Upper lobe of right lung (tissue), 1 donor: ENCODE measurements around the gene LXN. TPM values are rescaled to one million over a fixed set of nuclear protein-coding genes. Genes with fewer than 3 reads are reported as not detected.

Source experiments
- ATAC-seq: fragments of 200-7000 bp; cut with Tn5 transposase; one replicate; pipeline ENCODE4 v1.9.1; 2020; ENCODE audit warnings: mild to moderate bottlenecking, moderate library complexity
- DNase-seq: peaks from one replicate; pipeline ENCODE4 v3.0.0-alpha.2; 2020
- H3K27ac ChIP-seq: fragments of 200-600 bp; one replicate; pipeline ENCODE4 v1.8.0; 2022
- H3K27me3 ChIP-seq: fragments of 200-600 bp; one replicate; pipeline ENCODE4 v1.8.0; 2022; ENCODE audit warnings: mild to moderate bottlenecking
- H3K36me3 ChIP-seq: fragments of 200-600 bp; one replicate; pipeline ENCODE4 v1.8.0; 2022
- H3K4me1 ChIP-seq: fragments of 200-600 bp; one replicate; pipeline ENCODE4 v1.8.0; 2022
- H3K4me3 ChIP-seq: fragments of 200-600 bp; one replicate; pipeline ENCODE4 v1.8.0; 2022; ENCODE audit warnings: mild to moderate bottlenecking
- H3K9me3 ChIP-seq: fragments of 200-600 bp; one replicate; pipeline ENCODE4 v1.8.0; 2022
- CTCF ChIP-seq: fragments of 200-600 bp; IDR thresholded peaks from one replicate; pipeline ENCODE4 v1.8.0; 2022; ENCODE audit warnings: antibody characterized with exemption
- intact Hi-C: fragments of 100-400 bp; cut with DNase I; formaldehyde crosslinking; loops from one replicate; pipeline ENCODE4 v1.11.0; 2022
- total RNA-seq: library from RNA; stranded (reverse); fragmentation: NEBNext Ultra II Directional; extraction: Animal tissue kit (Norgen Biotek cat#: 25700); gene quantifications from one replicate; pipeline ENCODE4 v1.2.1, GENCODE V29; 2021
- donor health status: DM: no; HTN: yes; CAD: no; lungs with severe emphysema.

LXN gene
- total RNA-seq, 1 donor from 2014 or later = 20.9 TPM

DNA sequence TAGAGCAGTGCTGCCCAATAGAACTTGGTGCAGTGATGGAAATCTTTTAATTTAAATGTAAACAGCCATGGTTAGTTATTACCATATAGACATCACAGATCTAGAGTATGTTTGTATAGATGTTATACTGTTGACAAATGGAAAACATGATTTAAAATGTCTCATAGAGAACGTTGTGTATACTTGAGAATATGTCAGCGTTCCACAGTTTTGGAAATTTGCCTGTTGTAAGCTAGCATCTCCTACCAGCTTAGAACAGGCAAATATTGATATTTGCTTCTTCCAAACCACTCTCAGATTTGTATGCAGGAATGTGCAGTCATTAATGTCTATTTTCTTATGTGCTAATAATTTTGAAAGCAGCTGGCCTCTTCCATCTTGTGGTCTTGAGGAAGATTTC is 8.4 kb upstream of the LXN start:
- no peak overlapping the region for H3K27ac ChIP-seq
- intact Hi-C loops = no loop called here
- no peak for DNase-seq
- no peak for TF ChIP-seq CTCF
- H3K4me3 ChIP-seq = no peak overlapping the region
- H3K4me1 ChIP-seq = no peaks in the 10 kb centered on the region
- ATAC-seq = no peak
- no peaks in the 10 kb centered on the region for H3K9me3 ChIP-seq
- peaks cover 45% of the 10 kb centered on the region for H3K36me3 ChIP-seq
- no peaks in the 10 kb centered on the region for H3K27me3 ChIP-seq

GRCh38 chr3:158679547-158680000 is 7.1 kb upstream of the LXN start:
- no peak for TF ChIP-seq CTCF
- intact Hi-C loops = no loop called here
- ATAC-seq (no peak), DNase-seq (no peak)
- Histone ChIP-seq H3K4me3 (no peak overlapping the region), H3K4me1 (no peaks in the 10 kb centered on the region), H3K9me3 (no peaks in the 10 kb centered on the region), H3K27ac (no peak overlapping the region), H3K27me3 (no peaks in the 10 kb centered on the region), H3K36me3 (peaks cover 33% of the 10 kb centered on the region)

- DNase-seq (no peak), ATAC-seq (no peak)
- intact Hi-C loops = no loop called here
- no peak overlapping the region for H3K4me3 ChIP-seq
- no peaks in the 10 kb centered on the region for H3K27me3 ChIP-seq
- H3K4me1 ChIP-seq = no peaks in the 10 kb centered on the region
- peaks cover 28% of the 10 kb centered on the region for H3K36me3 ChIP-seq
- no peak for TF ChIP-seq CTCF
- no peaks in the 10 kb centered on the region for H3K9me3 ChIP-seq
- H3K27ac ChIP-seq = no peak overlapping the region
These were observed 6.2 kb upstream of the LXN start for GRCh38 chr3:158678687-158679086.

DNA sequence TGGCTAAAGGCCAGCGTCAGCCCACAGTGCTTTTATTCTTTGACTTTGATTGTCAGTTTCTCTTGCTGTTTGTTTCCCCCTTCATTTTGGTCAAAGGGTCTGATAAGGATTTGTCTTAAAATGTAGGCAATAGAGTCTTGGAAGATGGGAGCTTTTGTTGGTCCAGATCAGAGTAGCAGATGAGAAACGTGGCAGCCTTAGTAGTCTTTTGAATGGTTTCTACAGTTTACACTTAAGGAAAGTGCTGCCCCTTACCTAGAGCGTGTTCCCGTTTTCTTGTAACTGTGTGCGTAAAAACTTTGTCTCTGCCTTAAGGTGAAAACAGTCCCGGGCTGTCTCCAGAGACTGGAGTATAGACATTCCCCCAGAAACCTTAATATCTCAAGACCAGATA is 630 bp downstream of the LXN start:
- peak overlapping the region; percentile 81 for H3K27ac ChIP-seq
- peaks cover 13% of the 10 kb centered on the region for H3K4me1 ChIP-seq
- no peaks in the 10 kb centered on the region for H3K9me3 ChIP-seq
- H3K27me3 ChIP-seq = no peaks in the 10 kb centered on the region
- intact Hi-C loops = no loop called here
- DNase-seq = no peak
- no peak for ATAC-seq
- peak overlapping the region; percentile 63 for H3K4me3 ChIP-seq
- peaks cover 33% of the 10 kb centered on the region for H3K36me3 ChIP-seq
- TF ChIP-seq CTCF = no peak

GRCh38 chr3:158668506-158668905 is 3.9 kb downstream of the LXN start:
- H3K27ac ChIP-seq = no peak overlapping the region
- no peaks in the 10 kb centered on the region for H3K9me3 ChIP-seq
- peaks cover 66% of the 10 kb centered on the region for H3K36me3 ChIP-seq
- intact Hi-C loops = no loop called here
- H3K4me1 ChIP-seq = peaks cover 13% of the 10 kb centered on the region
- no peak for TF ChIP-seq CTCF
- H3K4me3 ChIP-seq = no peak overlapping the region
- ATAC-seq = no peak
- no peaks in the 10 kb centered on the region for H3K27me3 ChIP-seq
- no peak for DNase-seq

GRCh38 chr3:158666416-158666815 is 6.0 kb downstream of the LXN start:
- intact Hi-C loops = no loop called here
- no peaks in the 10 kb centered on the region for H3K27me3 ChIP-seq
- TF ChIP-seq CTCF = no peak
- H3K4me1 ChIP-seq = peaks cover 9% of the 10 kb centered on the region
- ATAC-seq = no peak
- H3K4me3 ChIP-seq = no peak overlapping the region
- no peak for DNase-seq
- H3K27ac ChIP-seq = no peak overlapping the region
- H3K36me3 ChIP-seq = peaks cover 87% of the 10 kb centered on the region
- no peaks in the 10 kb centered on the region for H3K9me3 ChIP-seq
